Inflammatory macrophage (primary cell): ENCODE results near the gene EPHX1.

Experiments used
- DNase-seq, 2 donors: peaks; one replicate each; pipeline ENCODE4 v3.0.0-alpha.2; 2020 to 2022

Gene EPHX1

GRCh38 chr1:225865514-225865913, 55.6 kb downstream of the EPHX1 start:
- no peak for DNase-seq

- peak; percentile 77 to 86 for DNase-seq
Measured at GRCh38 chr1:225866061-225866837, 56.3 kb downstream of the EPHX1 start.

- no peak for DNase-seq
Measured at GRCh38 chr1:225866981-225867380, 57.1 kb downstream of the EPHX1 start.

GRCh38 chr1:225868631-225869330, 58.9 kb downstream of the EPHX1 start:
- DNase-seq: no peak

- DNase-seq: no peak
Measured at GRCh38 chr1:225870911-225871310, 61.0 kb downstream of the EPHX1 start.

GRCh38 chr1:225871359-225872074, 61.6 kb downstream of the EPHX1 start:
- no peak for DNase-seq

GRCh38 chr1:225872075-225872430, 62.1 kb downstream of the EPHX1 start:
- DNase-seq: no peak

GRCh38 chr1:225873281-225873850, 63.4 kb downstream of the EPHX1 start:
- DNase-seq: no peak

- no peak for DNase-seq
Measured at GRCh38 chr1:225874431-225874830, 64.5 kb downstream of the EPHX1 start.

- no peak for DNase-seq
Measured at GRCh38 chr1:225875044-225875815, 65.3 kb downstream of the EPHX1 start.

GRCh38 chr1:225876900-225877510, 67.1 kb downstream of the EPHX1 start:
- DNase-seq: no peak

- DNase-seq: peak; percentile 53 to 75
Measured at GRCh38 chr1:225877580-225877979, 67.7 kb downstream of the EPHX1 start.

GRCh38 chr1:225878282-225878681, 68.4 kb downstream of the EPHX1 start:
- DNase-seq: no peak

- no peak for DNase-seq
Measured at GRCh38 chr1:225879521-225880221, 69.7 kb downstream of the EPHX1 start.

- DNase-seq: no peak
Measured at GRCh38 chr1:225880222-225880588, 70.3 kb downstream of the EPHX1 start.

GRCh38 chr1:225880636-225881035, 70.7 kb downstream of the EPHX1 start:
- no peak for DNase-seq

- peak; percentile 33 to 62 for DNase-seq
Measured at GRCh38 chr1:225881081-225881958, 71.4 kb downstream of the EPHX1 start.

- DNase-seq: peak; percentile 91 to 93
Measured at GRCh38 chr1:225881959-225882693, 72.2 kb downstream of the EPHX1 start, which contains the start of gene TMEM63A. TMEM63A (minus strand) TSS chr1:225882380; CDS start chr1:225877580, 4,800 bp downstream.
